ENCODE measurements around the gene GABRR2.

GABRR2 gene

DNA sequence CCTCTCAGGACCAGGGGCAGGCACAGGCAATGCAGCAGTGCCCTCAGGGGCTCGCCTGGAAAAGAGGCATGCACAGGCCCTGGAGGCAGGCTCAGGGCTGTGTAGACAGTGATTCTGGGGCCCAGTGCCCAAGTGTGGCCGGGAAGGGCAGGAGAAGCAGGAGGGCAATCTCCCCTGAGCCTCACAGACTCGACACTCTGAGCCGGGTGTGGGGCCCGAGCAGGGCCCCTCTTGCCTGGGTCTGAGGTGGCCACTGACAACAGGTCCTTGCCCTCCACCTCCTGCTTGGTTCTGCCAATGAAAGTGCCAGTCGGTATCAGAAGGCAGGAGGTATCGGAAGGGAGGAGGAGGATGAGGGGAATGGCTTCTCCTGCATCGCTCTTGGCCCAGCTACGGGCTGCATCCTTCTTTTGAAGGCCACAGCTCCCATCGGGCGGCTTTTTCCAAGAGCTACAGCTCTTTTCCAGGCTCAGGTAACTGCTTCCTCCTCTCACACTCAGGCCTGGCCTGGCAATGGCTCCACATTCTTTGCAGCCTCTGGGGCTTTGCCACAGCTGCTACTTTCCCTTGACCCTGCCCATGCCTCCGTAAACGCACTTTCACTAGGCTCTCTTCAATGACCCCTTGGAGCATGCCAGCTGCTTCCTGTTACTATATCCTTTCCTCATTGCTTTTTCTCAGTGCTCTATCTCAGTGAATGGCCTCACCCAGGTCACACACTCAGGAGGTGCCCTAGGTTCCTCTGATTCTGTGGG is 24.5 kb downstream of the GABRR2 start:
- no peak for DNase-seq

DNA sequence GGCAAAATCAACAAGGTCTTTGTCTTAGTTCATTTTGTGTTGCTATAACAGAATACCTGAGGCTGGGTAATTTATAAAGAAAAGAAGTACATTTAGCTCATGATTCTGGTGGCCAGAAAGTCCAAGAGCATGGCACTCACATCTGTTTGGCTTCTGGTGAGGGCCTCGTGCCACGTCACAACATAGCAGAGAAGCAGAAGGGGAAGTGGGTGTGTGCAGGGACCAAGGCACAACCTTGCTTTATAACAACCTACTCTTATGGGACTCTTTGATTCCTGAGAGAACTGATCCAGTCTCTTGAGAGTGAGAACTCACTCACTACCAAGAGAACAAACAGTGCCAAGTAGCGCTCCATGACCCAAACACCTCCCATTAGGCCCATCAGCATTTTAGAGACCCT is 25.4 kb downstream of the GABRR2 start:
- DNase-seq: no peak

DNA sequence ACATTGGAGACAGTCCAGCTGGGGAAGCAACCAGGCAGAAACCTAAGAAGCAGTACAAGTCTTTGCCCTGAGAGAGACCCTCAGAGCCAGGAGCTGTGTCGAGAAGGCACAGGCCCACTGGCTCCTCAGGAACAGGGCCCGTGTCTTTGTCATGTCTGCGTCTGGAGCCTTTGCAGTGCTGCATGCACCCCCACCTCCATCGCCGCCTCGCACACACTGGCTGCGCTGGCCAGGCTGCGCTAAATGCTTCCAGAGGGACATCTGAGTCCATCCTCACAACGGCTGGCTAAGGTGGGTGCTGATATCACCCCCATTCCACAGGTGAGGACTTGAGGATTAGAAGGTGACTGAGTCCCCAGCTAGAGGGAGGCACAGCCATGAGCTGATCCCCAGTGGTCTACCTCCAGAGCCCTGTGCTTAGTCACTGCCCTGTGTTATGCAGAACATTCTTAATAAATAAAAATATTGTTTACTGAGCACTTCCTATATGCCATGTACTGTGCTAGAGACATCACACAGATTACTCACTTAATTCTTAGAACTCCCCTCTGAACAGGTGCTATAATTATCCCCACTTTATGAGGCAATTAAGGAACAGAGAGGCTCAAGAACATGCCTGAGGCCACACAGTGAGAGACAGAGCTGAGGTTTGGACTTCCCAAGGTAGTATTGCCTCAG is 27.6 kb downstream of the GABRR2 start:
- DNase-seq: no peak

DNA sequence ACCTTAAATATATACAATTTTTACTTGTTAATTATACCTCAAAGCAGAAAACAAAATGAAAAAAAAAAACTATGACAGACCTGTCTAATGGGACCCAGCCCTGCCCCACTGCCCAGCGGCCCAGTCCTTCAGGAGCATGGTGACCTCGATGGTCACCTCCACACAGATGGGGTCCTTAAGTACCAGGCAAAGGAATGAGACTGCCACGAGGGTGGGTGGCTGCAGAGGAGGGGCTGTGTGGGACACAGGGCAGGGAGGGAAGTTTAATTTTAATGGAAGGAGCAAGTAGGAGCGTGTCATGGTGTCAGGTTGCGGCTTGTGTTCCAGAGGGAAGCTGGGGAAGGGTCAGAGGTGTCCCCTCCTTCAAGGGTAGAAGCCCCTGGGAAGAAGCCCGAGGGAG is 28.6 kb downstream of the GABRR2 start:
- no peak for DNase-seq

DNA sequence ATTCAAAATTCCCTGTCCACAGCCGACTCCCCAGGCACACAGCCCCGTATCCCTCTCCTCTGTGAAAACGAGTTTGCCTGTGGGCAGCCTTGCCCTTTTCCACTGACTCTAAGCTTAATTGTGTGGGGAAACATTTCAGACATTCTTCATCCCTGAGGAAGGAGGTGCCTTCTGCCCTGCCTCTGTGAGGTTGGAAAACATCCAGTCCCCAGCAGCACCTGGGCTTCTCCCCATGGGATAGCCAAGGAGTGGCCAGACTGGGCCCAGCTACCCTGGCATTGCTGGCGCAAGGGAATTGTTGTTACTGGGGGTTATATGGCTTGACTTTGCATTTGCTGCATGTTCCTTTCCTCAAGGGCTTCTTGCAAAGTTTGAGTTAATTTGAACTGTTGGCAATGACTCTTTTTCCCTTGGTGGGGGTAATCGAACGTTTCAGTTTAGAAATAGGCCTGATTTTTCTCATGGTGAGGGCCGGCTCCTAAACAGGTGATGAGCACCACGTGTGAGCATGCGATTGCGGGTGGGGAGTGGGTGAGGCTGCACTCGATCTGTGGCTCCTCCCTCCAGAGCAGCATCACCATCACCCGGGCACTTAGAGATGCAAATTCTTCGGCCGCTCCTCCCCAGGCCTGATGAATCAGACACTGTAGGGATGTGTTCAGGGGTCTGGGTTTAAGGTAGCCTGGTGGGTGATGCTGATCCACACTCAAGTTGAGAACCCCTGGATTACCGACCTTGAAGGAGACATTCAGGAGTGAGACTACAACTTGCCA is 29.9 kb downstream of the GABRR2 start:
- no peak for DNase-seq

DNA sequence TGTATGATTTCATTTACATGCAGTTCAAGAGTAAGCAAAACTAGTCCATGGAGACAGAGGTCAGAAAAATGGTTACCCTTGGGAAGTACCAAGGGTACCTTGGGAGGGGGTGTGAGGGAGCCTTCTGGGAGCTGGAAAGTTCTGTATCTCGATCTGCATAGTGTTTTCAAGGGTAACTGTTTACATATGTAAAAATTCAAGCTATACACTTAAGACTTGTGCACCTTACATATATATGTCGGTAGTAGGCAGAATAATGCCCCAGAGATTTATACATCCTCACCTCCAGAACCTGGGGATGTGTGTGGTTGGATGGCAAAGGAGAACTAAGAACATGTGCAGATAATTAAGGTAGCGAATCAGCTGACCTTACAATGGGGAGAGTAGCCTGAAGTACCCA is 31.0 kb downstream of the GABRR2 start:
- DNase-seq: no peak

DNA sequence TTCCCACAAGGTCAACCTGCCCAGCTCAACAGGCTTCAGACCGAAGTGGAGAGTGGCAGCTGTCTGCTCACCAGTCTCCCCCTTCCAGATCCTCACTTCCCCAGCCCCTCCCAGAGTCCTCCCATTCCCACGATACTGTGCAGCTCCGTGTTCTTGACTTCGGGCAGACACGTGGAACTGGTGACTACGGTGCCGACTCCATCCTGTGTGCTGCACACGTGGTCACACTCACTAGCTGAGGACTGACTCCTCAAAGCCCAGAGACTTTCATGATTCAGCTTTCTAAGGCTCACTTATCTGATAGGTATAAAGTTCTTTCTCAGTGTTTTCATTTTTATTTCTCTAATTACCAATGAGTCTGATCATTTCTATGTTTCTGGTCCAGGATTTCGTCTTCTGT is 32.4 kb downstream of the GABRR2 start:
- no peak for DNase-seq

DNA sequence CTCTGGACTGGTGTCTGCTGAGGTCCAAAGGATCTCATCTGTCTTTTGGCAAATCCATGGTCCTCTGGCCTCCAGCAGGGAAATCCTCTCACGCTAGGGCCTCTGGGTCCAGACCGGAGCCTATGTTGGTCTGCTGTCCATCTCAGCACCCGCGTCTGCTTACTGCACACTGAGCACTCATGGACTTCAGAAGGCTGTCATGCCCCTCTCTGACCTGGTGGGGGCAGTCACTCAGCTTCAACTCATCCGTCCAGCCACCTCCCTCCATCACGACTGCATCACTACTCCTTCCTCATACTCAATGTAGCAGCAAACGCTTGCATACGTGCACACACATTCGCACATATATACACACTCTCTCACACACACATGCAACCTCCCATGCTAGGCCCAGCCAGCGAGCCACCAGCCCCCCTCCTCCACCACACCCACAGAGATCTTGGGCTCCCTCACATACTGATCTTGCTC is 33.3 kb downstream of the GABRR2 start:
- no peak for DNase-seq

DNA sequence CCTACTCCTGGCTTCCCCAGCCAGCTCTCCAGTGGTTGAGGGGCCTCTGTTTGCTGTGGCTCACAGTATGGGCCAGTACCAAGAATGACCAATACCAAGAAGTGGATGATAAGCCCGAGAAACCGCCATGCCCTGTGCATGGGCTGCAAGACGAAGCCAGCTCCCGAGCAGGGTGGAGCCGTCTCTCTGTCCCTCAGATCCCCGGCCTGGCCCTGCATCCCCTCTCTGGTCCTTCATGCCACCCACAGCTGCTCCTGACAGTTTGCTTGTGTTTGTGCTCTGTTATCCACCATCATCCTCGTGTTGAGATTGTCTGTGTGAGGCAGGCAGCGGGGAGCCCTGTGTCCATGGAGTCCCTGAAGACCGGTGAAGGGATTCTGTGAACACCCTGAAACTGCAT is 36.1 kb downstream of the GABRR2 start:
- no peak for DNase-seq

DNA sequence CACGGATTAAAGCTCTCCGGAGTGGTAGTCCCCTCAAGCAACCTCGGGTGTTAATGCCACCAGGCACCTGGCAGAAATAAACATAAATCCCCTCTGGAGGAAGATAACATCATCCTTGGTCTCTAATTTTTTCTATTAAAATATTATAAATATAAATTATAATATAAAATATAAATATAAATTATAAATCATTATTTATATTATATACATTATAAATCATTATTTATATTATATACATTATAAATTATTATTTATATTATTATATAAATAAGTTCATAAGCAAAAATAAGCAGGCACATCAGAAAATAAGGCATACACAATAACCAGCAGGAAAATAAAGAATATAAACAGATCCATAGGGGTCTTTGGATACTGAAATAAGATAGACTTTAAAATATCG is 39.2 kb downstream of the GABRR2 start:
- no peak for DNase-seq

DNA sequence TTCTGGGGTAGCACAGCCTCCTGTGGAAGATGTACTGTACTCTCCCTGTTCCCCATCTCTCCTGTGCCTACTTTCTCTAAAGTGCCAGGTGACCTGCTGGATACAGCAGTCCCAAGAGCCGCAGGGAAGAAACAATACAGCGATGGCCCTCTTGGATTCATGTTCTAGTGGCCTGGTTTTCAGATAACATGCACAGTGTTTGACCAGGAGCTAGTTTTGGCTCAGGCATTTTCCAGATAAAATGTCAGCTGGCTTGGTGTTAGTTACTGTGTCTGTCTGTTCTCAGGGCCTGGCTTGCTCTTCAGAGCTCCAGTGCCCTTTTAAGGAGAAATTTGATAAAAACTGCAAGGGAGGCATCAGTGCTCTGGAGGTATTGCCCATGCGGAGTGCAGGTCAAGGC is 41.3 kb downstream of the GABRR2 start:
- DNase-seq: no peak

DNA sequence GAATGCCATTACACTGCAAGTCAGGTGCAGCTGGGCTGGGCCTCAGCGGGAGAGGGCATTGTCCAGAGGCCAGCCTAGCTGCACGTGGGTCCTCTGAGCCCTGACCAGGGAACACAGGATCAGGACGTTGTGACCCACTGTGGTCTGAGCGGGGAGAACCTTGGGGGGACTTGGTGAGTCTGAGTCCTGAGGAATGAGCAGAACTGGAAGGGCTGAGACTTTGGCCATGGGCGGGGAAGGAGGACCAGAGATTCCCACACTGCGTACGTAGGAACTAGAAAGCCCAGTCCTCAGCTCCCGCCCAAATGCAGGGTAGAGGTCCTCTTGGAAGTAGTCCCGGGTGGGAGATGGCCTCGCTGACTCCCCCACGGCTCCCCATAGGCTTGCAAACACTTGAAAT is 42.5 kb downstream of the GABRR2 start:
- DNase-seq: no peak

DNA sequence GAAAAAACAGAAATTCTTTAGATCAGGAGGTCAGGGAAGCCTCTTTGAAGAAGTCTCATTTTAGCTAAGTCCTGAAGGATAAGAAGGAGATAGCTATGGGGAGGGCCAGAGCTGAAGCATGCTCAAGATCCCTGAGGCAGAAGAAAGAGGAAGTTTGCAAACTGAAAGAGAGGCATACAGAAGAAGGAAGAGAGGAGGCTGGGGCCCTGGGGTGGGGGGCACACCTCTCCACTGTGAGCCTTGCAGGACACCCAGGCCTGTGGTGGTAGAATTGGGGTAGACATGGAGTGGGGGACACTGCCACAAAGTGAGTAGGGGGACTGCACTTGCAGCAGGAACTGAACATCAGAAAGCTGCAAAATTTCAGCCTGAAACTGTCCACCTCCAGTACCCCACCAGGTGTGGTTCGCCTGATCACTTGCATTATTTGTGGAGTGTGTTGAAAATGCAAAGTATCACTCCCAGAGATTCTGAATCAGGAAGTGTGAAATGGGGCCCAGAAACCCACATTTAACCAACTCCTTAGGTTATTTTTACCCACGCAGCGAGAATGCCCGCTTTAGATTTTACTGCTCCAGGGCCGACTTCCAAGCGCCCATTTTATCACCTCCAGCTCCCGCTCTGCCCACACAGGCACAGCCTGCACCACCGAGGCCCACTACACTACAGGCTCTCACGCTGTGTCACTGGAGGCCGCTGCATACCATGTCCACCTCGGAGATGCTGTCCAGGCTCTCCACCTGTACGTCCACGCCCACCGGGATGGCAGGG is 44.0 kb downstream of the GABRR2 start:
- DNase-seq: no peak

DNA sequence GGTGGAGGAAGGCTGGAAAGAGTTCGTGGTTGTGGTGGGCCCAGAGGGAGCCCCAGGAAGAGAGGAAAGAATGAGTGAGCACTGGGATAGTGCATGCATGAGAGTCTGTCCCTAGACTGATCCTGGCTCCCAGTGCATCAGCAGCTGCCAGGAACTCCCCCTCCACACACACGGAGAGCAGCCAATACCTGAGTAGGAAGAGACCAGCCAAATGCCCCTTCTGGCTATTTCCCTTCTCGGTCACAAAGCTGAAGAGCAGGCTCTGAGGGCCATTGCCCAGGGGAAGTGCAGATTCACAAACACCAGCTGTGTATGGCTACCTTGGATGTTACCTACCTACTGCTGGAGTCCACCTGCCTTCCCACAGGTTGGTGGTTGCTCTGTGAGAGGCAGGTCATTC is 45.1 kb downstream of the GABRR2 start:
- no peak for DNase-seq

DNA sequence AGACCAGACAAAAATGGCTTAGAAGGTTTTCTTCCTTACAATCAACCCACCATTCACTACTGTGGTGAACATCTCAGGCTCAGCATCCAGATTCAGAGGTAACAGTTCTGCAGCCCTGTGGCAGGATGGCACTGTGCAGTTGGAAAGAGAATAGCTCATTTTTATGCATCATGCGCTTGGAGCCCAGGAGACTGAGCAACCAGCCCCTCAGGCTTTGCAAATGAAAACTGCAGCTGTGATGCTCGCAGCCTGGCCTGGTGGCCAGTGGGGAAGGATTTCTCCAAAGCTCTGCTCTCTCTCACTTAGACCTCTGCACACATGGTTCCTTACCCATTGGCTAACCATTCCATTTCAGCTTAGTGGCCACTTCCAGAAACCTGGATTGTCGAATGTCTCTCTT is 45.8 kb downstream of the GABRR2 start:
- no peak for DNase-seq

DNA sequence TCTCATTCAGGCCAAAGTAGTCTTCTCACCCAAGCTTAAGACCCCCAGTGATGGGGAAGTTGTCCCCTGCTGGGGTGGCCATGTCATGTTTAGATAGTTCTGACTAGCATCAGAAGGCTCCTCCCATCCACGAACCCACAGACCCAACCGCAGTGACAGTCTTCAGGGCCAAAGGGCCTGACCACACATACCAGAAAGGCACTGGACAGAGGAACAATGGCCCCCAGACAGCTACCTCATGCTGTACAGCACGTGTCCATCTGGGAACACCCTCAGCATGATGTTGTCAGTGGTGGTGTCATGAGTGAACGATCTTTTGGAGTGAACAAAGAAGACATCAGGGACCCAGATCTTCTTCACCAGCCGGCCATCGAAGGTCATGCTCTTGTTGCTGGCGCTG is 46.3 kb downstream of the GABRR2 start:
- DNase-seq: no peak

DNA sequence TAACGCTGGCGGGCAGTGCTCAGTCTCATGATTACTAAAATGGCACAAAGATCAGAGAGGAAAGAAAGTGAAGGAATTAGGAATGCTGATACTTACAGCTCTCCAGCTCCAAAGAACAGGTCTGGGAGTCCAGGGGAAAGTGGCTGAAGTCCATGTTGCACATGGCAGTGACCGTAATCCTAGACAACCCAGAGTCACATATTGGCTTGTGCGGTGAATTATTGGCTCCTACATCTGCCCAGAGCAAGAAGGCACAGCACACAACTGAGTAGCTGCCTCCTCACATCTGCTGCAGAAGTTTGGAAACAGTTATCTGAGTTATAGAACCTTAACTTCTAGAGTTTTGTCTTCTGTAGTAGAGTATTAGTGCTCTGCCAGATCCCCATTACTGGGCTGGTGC is 47.2 kb downstream of the GABRR2 start:
- no peak for DNase-seq

DNA sequence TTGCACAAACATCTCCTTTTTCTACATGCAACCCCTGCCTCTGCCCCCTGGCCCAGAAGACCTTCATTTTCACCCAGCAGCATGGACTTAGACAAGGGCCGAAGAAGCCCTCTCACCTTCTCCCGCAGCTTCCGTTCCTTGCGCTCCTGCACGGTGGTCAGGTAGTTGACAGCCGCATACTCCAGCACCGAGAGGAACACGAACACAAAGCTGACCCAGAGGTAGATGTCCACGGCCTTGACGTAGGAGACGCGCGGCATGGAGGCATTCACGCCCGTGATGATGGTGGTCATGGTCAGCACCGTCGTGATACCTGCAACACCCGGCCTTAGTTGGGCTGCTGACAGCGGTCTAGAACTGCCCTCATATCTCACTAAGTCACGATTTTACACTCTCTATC is 50.8 kb downstream of the GABRR2 start:
- DNase-seq: no peak

DNA sequence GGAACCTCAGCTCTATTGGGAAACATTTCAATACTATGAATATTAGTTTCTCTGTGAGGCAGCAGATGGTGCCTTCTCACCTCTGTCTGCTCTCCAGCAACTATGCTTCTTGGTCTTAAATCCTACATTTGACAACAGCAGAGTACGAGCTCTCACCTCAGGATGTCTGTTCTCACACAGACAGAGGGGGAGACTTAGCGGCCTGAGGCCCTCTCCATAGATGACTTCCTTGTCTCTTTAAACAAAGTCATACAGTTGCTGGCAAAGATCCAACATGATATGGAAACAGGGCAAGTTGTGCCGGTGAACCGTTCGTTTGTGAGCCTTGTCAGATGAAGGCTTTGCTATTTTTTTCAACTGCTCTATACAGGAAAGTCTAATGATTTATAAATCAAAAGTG is 54.3 kb downstream of the GABRR2 start:
- DNase-seq: peak; percentile 76

DNA sequence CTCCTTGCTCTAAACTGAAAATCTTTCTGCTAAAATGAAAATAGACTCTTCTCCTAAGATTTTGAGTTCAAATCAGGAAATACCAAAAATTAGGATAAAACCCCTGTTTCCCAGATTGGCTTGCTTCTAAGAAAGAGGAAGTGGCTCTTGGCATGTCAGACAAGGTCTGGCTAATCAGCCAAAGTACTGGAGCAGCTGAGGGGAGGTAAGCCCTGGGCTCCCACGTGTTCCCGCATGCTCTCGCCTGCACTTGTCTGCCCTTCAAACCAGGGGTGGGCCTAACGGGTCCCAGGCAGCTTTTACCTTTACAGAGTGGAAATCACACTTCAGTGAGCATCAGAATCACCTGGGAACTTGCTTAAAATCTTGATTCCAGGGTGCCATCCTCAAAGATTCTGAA is 54.8 kb downstream of the GABRR2 start:
- DNase-seq: peak; percentile 75

DNA sequence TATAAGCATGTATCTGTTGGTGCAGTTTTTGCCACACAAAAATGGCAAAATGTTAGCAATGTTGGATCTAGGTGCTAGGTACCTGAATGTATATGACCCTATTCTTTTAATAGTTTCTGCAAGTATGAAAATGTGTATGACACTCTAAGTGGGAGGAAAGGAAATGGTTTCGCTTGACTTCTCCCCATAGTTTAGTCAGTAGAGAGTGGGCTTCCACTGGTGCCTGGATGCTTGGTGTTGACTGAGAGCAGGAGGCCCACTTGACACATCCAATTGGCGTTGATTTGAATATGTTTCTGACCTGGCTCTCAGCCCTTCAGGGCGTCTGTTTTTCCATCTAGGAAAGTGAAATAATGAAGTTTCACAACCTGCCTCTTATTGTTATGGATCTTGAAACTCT is 56.2 kb downstream of the GABRR2 start:
- no peak for DNase-seq

DNA sequence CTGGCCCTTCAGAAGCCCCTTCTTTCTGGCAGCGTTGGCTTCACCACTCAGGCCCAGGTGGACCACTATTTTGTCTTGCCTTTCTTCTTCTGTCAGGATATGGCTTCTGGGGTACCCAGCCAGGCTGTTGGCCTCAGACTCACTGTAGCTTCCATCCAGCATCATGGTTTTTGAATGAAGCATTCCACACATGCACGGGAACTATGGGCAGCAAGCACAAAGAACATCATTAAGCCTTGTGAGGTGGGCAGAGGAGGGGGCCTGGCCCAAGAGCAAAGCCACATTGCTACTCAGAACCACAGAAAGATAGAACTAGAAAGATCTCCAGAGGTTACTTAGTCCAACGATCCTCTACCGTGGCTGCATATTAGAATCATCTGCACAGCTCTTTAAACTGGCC is 57.3 kb downstream of the GABRR2 start:
- no peak for DNase-seq

DNA sequence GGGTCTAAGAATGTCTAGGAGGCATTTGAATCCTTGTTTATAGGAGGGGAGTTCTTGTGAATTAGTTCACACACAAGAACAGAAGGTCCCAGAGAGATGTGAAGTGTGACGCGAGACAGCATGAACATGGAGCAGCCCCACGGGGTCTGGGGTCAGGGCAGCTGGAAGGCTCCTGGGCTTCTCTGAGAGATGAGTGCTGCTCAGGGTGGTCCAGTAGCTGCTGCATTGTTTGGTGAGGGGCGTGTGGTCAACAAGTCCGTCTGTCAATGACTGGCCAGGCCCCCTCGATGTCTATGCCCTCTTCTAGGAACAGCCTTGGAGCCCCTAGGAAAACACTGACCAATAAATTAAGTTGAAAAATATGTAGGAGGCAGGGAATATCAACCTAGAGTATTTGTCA is 57.8 kb downstream of the GABRR2 start:
- DNase-seq: no peak
